Large intestine (tissue), 12 donors: ENCODE results near the gene CLCN2. TPM values are rescaled to one million over a fixed set of nuclear protein-coding genes. Genes with fewer than 3 reads are reported as not detected.
A peak's percentile ranks its signal among the peaks of the same experiment; 100 is the strongest.

Source experiments
- DNase-seq, 2 donors: peaks; one replicate each; pipeline versions ENCODE4 v3.0.0 to v3.0.0-alpha.2; 2013
- H3K27ac ChIP-seq: one replicate; pipeline ENCODE4 v1.5.1; 2013; ENCODE audit warnings: low read length
- H3K27me3 ChIP-seq: 2 replicates; pipeline ENCODE4 v1.6.1; 2013; ENCODE audit warnings: low read length; ENCODE audit not compliant: control insufficient read depth, insufficient read depth
- H3K36me3 ChIP-seq: 2 replicates; pipeline ENCODE4 v1.6.1; 2013; ENCODE audit warnings: low read length; ENCODE audit not compliant: control insufficient read depth, insufficient read depth
- H3K4me1 ChIP-seq: one replicate; pipeline ENCODE4 v1.6.1; 2013; ENCODE audit warnings: low read length; ENCODE audit not compliant: control insufficient read depth, insufficient read depth
- H3K4me3 ChIP-seq: one replicate; pipeline ENCODE4 v1.5.1; 2013; ENCODE audit warnings: low read length
- H3K9me3 ChIP-seq: one replicate; pipeline ENCODE4 v1.6.1; 2013; ENCODE audit warnings: mild to moderate bottlenecking, low read depth, low read length, moderate library complexity; ENCODE audit not compliant: control insufficient read depth
- WGBS: methylation state at CpG from one replicate; pipeline ENCODE4 v1.1.5; 2013; ENCODE audit warnings: low lambda C conversion rate; ENCODE audit not compliant: insufficient coverage; 5-methylcytosine and 5-hydroxymethylcytosine counted together
- long read RNA-seq, 11 donors: transcript quantifications; one replicate each; lab custom pipeline, GENCODE V29; 2026
- polyA plus RNA-seq: library from polyadenylated mRNA; unstranded; fragments of 120-200 nt; gene quantifications from one replicate; pipeline ENCODE4 v1.2.1, GENCODE V29; 2013

The CLCN2 gene
- 27.5 TPM for polyA plus RNA-seq
- long read RNA-seq, donor 1, partial matches to known transcripts, result 89 of 100 reads
- long read RNA-seq, donor 1, other reads (novel, unspliced or antisense), result 7 of 100 reads
- long read RNA-seq, donor 2, transcript CLCN2-216 (2 exons, 3,236 nt), result major isoform, 8 of 158 reads
- long read RNA-seq, donor 2, partial matches to known transcripts, result 133 of 158 reads
- long read RNA-seq, donor 2, other reads (novel, unspliced or antisense), result 13 of 158 reads
- long read RNA-seq, donor 3, result 0 reads
- long read RNA-seq, donor 4, result 0 reads
- long read RNA-seq, donor 5, partial matches to known transcripts, result 0 of 3 reads
- long read RNA-seq, donor 5, other reads (novel, unspliced or antisense), result 0 of 3 reads
- long read RNA-seq, donor 6, partial matches to known transcripts, result 0 of 7 reads
- long read RNA-seq, donor 6, other reads (novel, unspliced or antisense), result 0 of 7 reads
- long read RNA-seq, donor 7, partial matches to known transcripts, result 0 of 1 reads
- long read RNA-seq, donor 7, other reads (novel, unspliced or antisense), result 0 of 1 reads
- long read RNA-seq, donor 8, transcript CLCN2-216 (2 exons, 3,236 nt), result major isoform, 7 of 144 reads
- long read RNA-seq, donor 8, partial matches to known transcripts, result 119 of 144 reads
- long read RNA-seq, donor 8, other reads (novel, unspliced or antisense), result 16 of 144 reads
- long read RNA-seq, donor 9, partial matches to known transcripts, result 0 of 5 reads
- long read RNA-seq, donor 9, other reads (novel, unspliced or antisense), result 0 of 5 reads
- long read RNA-seq, donor 10, partial matches to known transcripts, result 0 of 2 reads
- long read RNA-seq, donor 10, other reads (novel, unspliced or antisense), result 0 of 2 reads
- long read RNA-seq, donor 11, partial matches to known transcripts, result 0 of 2 reads
- long read RNA-seq, donor 11, other reads (novel, unspliced or antisense), result 0 of 2 reads

DNA sequence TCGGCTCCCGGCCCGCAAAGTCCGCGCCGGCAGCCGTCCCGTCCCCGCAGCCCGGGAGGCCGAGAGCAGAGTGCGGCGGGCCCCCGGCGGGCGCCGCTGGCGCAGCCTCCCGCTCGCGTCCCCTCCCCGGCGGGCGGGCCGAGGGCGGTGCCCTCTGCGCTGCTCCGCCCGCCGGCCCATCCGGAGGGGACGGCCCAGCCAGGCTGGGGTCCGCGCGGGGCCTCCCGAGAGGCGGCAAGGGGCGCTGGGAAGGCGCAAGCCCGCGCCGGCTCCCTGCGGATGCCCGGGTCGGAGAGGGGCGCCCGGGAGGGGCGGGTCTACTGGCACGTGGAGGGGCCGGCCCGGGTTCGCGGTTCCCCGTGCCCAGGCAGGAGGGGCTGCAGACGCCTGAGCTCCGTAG lies at the start of gene CLCN2, which contains the start of gene POLR2H:
TSS of gene CLCN2 (minus strand) at position 74 of the 400 bp plus-strand sequence. CDS start 126 bp downstream, outside the sequence.
TSS of gene POLR2H (plus strand) at position 179 of the 400 bp plus-strand sequence. CDS start 1,783 bp downstream, outside the sequence.
- Histone ChIP-seq H3K9me3 (no peaks in the 10 kb centered on the region), H3K36me3 (peaks cover 40% of the 10 kb centered on the region), H3K4me1 (peaks cover 25% of the 10 kb centered on the region), H3K27ac (peak within 1 kb of the TSS; percentile 99), H3K27me3 (no peaks in the 10 kb centered on the region), H3K4me3 (peak within 1 kb of the TSS; percentile 93)
- WGBS, result no CpG with 5 or more reads among the region's 56 CpGs
- peak; percentile 81 to 90 for DNase-seq

- Histone ChIP-seq H3K27me3 (no peaks in the 10 kb centered on the region), H3K36me3 (no peaks in the 10 kb centered on the region), H3K4me1 (no peaks in the 10 kb centered on the region), H3K4me3 (no peak overlapping the region), H3K9me3 (no peaks in the 10 kb centered on the region), H3K27ac (no peak overlapping the region)
- no peak for DNase-seq
- no CpG with 5 or more reads among the region's 12 CpGs for WGBS
Measured at GRCh38 chr3:184409946-184410500, 48.6 kb upstream of the CLCN2 start.

GRCh38 chr3:184409331-184409926 lies 48.0 kb upstream of the CLCN2 start:
- no peak for DNase-seq
- Histone ChIP-seq H3K27me3 (no peaks in the 10 kb centered on the region), H3K36me3 (no peaks in the 10 kb centered on the region), H3K4me3 (no peak overlapping the region), H3K4me1 (no peaks in the 10 kb centered on the region), H3K9me3 (no peaks in the 10 kb centered on the region), H3K27ac (no peak overlapping the region)
- WGBS, result no CpG with 5 or more reads among the region's 8 CpGs

DNA sequence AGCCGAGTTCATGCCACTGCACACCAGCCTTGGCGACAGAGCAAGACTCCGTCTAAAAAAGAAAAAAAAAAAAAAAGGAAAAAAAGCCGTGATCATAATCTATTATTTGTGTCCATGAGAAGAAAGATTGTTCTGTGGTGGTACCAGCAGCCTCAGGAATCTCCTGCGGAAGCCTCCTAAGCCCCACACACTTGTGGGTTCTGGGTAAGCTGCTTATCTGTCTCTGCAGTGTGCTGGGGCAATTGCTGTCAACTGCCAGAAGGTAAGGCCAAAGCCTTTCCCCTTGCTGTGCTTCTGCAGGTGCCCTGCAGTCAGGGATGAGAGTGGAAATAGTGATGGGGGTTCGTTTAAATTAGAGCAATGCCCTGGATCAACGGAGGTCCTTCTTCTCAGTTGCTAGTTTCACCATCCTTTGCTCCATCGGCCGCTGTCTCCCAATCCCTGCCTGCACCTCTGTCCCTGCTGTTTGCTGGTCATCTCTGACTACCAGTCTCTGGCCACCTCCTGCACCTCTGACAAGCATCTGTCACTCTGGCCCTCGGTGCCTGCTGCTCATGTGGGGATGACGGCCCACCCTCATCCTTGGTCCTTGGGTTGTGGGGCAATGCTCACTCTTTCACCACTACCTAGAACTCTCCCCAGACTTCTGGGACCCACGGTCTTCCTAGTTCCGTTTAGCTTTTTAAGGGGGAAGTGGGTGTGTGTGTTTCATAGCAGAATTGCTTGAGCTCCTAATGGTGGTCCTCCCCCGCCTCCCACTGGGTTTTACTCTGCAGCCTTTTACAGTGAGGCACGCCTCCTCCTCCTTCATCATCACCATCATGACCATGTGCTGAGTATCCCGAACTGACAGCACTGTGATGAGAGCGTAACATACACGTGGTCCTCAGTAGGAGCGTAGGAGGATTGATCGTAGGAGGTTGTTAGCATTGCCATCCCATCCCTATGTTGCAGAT lies 43.9 kb upstream of the CLCN2 start:
- H3K9me3 ChIP-seq, result no peaks in the 10 kb centered on the region
- no CpG with 5 or more reads among the region's 20 CpGs for WGBS
- H3K27ac ChIP-seq, result no peak overlapping the region
- no peak overlapping the region for H3K4me3 ChIP-seq
- H3K27me3 ChIP-seq, result peaks cover 9% of the 10 kb centered on the region
- H3K36me3 ChIP-seq, result no peaks in the 10 kb centered on the region
- DNase-seq, result no peak
- no peaks in the 10 kb centered on the region for H3K4me1 ChIP-seq

DNA sequence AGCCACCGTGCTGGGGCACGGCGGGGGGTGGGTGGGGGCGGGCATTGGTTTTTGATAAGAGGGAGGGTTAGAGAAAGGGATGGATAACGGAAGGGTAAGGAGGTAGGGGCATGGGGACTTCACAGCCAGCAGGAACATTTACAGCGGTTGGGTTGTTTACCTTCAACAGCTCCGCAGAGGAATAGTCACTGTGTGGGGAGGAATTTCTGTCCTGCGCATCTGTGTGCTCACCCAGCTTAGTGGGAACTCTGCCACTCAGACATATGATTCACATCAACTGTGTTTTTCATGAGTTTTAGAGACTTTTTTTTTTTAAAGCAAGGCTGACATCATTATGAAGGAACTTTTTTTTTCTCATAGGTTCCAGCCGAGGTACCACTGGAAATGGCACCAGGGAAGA lies 38.0 kb upstream of the CLCN2 start:
- Histone ChIP-seq H3K4me3 (no peak overlapping the region), H3K36me3 (no peaks in the 10 kb centered on the region), H3K4me1 (no peaks in the 10 kb centered on the region), H3K27me3 (peaks cover 18% of the 10 kb centered on the region), H3K9me3 (no peaks in the 10 kb centered on the region), H3K27ac (no peak overlapping the region)
- WGBS, result no CpG with 5 or more reads among the region's 9 CpGs
- DNase-seq, result no peak

- Histone ChIP-seq H3K9me3 (no peaks in the 10 kb centered on the region), H3K27ac (no peak overlapping the region), H3K27me3 (peaks cover 16% of the 10 kb centered on the region), H3K4me3 (no peak overlapping the region), H3K36me3 (no peaks in the 10 kb centered on the region), H3K4me1 (no peaks in the 10 kb centered on the region)
- no peak for DNase-seq
- no CpG with 5 or more reads among the region's 5 CpGs for WGBS
Measured at GRCh38 chr3:184395320-184395660, 33.9 kb upstream of the CLCN2 start.

- Histone ChIP-seq H3K4me3 (no peak overlapping the region), H3K36me3 (no peaks in the 10 kb centered on the region), H3K27me3 (peaks cover 18% of the 10 kb centered on the region), H3K4me1 (no peaks in the 10 kb centered on the region), H3K27ac (no peak overlapping the region), H3K9me3 (no peaks in the 10 kb centered on the region)
- DNase-seq, result no peak
- WGBS, result no CpG with 5 or more reads among the region's 3 CpGs
Measured at GRCh38 chr3:184391266-184391665, 29.9 kb upstream of the CLCN2 start.

DNA sequence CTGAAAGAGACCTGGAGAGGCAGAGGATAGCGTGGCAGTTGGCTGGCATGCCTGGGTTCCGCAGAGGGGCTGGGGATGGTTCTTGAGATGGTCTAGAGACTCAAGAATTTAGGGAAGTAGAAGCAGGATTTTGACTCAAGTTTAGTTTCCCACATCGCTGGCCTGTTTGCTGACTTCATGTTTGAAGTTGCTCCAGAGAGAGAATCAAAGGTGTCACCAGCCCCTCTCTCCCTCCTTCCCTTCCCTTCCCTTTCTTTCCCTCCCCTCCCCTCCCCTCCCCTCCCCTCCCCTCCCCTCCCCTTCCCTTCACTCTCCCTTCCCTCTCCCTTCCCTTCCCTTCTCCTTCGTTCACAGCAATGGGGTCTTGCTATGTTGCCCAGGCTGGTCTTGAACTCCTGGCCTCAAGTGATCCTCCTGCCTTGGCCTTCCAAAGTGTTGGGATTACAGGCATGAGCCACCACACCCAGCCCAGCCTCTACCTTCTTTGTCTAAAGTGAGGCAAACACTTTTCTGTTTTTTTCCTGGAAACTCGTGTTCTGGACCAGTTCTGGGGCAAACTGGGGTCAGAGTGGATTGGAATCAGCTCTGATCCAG lies 28.6 kb upstream of the CLCN2 start:
- 80% methylated on average over 1 of the region's 5 CpGs for WGBS
- no peak overlapping the region for H3K27ac ChIP-seq
- H3K4me1 ChIP-seq, result no peaks in the 10 kb centered on the region
- no peaks in the 10 kb centered on the region for H3K9me3 ChIP-seq
- H3K27me3 ChIP-seq, result peaks cover 18% of the 10 kb centered on the region
- no peak overlapping the region for H3K4me3 ChIP-seq
- no peaks in the 10 kb centered on the region for H3K36me3 ChIP-seq
- DNase-seq, result no peak

- H3K27ac ChIP-seq, result no peak overlapping the region
- peaks cover 18% of the 10 kb centered on the region for H3K27me3 ChIP-seq
- H3K4me1 ChIP-seq, result no peaks in the 10 kb centered on the region
- H3K9me3 ChIP-seq, result no peaks in the 10 kb centered on the region
- H3K36me3 ChIP-seq, result no peaks in the 10 kb centered on the region
- DNase-seq, result no peak
- H3K4me3 ChIP-seq, result no peak overlapping the region
- WGBS, result no CpG with 5 or more reads among the region's 5 CpGs
Measured at GRCh38 chr3:184389384-184389783, 28.0 kb upstream of the CLCN2 start.
